ENCODE data around the gene ST3GAL3. TPM values are rescaled to one million over a fixed set of nuclear protein-coding genes. Genes with fewer than 3 reads are reported as not detected.

Gene ST3GAL3
- total and polyA plus RNA-seq, 3 donors from 2014 or later = 42.9 to 62.0 (median 50.7) TPM

DNA sequence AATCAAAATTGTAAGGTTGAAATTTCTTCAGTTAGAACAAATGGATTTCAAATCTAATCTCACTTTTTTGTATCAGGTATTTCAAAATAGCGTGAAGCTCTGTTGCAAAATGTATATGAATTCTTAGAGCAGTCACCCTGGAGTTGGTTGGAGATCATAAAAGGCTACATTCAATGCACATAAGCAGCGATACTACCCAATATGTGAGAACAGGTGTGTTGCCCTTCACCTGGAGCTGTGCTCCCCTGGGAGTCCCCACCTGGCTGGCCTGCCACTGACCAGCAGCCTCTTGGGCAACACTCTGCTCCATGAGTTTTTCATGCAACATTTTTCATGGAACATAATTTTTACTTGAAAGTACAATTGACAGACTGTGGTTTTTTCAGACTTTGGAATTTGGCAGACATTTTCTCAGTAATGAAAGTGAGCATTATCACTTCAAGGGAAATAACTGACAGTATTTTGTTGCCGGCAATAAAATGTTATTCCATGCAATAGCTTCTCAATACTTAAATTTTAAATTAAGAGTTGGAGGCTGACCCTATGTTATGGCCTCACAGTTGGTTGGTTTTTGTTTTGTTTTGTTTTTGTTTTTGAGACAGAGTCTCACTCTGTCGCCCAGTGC lies 95.1 kb downstream of the ST3GAL3 start:
- H3K9me3 ChIP-seq = no peaks in the 10 kb centered on the region
- H3K36me3 ChIP-seq (ENCODE audit: low read depth, missing control alignments) = no peaks in the 10 kb centered on the region
- H3K27ac ChIP-seq = no peak overlapping the region
- no peaks in the 10 kb centered on the region for H3K4me1 ChIP-seq
- no peaks in the 10 kb centered on the region for H3K27me3 ChIP-seq
- TF ChIP-seq POLR2A (IDR thresholded peaks at IDR 0.05) = no peak
- TF ChIP-seq CTCF (IDR thresholded peaks at IDR 0.05) = no peak
- intact Hi-C loops (cut with DNase I; ENCODE audit: low total_unique reads) = no loop called here
- DNase-seq = no peak
- no peak overlapping the region for H3K4me3 ChIP-seq
- WGBS, 2 donors = 89 to 94% methylated on average over 4 of the region's 4 CpGs

- intact Hi-C loops (cut with DNase I; ENCODE audit: low total_unique reads) = no loop called here
Measured at GRCh38 chr1:43803105-43803504, 95.8 kb downstream of the ST3GAL3 start.

GRCh38 chr1:43803646-43804045 lies 96.3 kb downstream of the ST3GAL3 start:
- H3K27ac ChIP-seq = no peak overlapping the region
- intact Hi-C loops (cut with DNase I; ENCODE audit: low total_unique reads) = no loop called here
- H3K27me3 ChIP-seq = no peaks in the 10 kb centered on the region
- no peaks in the 10 kb centered on the region for H3K4me1 ChIP-seq
- no peaks in the 10 kb centered on the region for H3K9me3 ChIP-seq
- TF ChIP-seq POLR2A (IDR thresholded peaks at IDR 0.05) = no peak
- TF ChIP-seq CTCF (IDR thresholded peaks at IDR 0.05) = no peak
- 54 to 61% methylated on average over 3 to 4 of the region's 4 CpGs for WGBS, 2 donors
- no peak for DNase-seq
- no peaks in the 10 kb centered on the region for H3K36me3 ChIP-seq (ENCODE audit: low read depth, missing control alignments)
- no peak overlapping the region for H3K4me3 ChIP-seq

More at GRCh38 chr1:43803105-43803504, 95.8 kb downstream of the ST3GAL3 start:
- TF ChIP-seq CTCF (IDR thresholded peaks at IDR 0.05) = no peak
- TF ChIP-seq POLR2A (IDR thresholded peaks at IDR 0.05) = no peak
- no peak for DNase-seq
- no peak overlapping the region for H3K27ac ChIP-seq
- no peaks in the 10 kb centered on the region for H3K9me3 ChIP-seq
- H3K36me3 ChIP-seq (ENCODE audit: low read depth, missing control alignments) = no peaks in the 10 kb centered on the region
- 93 to 97% methylated on average over 9 of the region's 9 CpGs for WGBS, 2 donors
- no peaks in the 10 kb centered on the region for H3K27me3 ChIP-seq
- no peak overlapping the region for H3K4me3 ChIP-seq
- no peaks in the 10 kb centered on the region for H3K4me1 ChIP-seq

- WGBS, 2 donors = 82 to 86% methylated on average over 4 of the region's 4 CpGs
- H3K27ac ChIP-seq = no peak overlapping the region
Measured at GRCh38 chr1:43804569-43804968, 97.2 kb downstream of the ST3GAL3 start.

More at GRCh38 chr1:43804569-43804968, 97.2 kb downstream of the ST3GAL3 start:
- no peaks in the 10 kb centered on the region for H3K36me3 ChIP-seq (ENCODE audit: low read depth, missing control alignments)
- TF ChIP-seq CTCF (IDR thresholded peaks at IDR 0.05) (no peak), POLR2A (IDR thresholded peaks at IDR 0.05) (no peak)
- no peak overlapping the region for H3K4me3 ChIP-seq
- DNase-seq = no peak
- H3K9me3 ChIP-seq = no peaks in the 10 kb centered on the region
- no peaks in the 10 kb centered on the region for H3K27me3 ChIP-seq
- H3K4me1 ChIP-seq = no peaks in the 10 kb centered on the region
- intact Hi-C loops (cut with DNase I; ENCODE audit: low total_unique reads) = no loop called here

Measured in testis (tissue), 3 donors.